Uterus (tissue), 4 donors: ENCODE data around the gene HERC3. TPM values are rescaled to one million over a fixed set of nuclear protein-coding genes. Genes with fewer than 3 reads are reported as not detected.

ENCODE experiments used
- DNase-seq, 2 donors: peaks; one replicate each; pipeline ENCODE4 v3.0.0-alpha.2; 2019 to 2020
- H3K27ac ChIP-seq, 2 donors: fragments of 200-600 bp; sonication (generic); 1 replicate in 1 of 2; 2 replicates in 1 of 2; pipeline ENCODE4 v1.5.1; 2016 to 2018
- H3K27me3 ChIP-seq, 2 donors: fragments of 200-600 bp; sonication (generic); one replicate each; pipeline ENCODE4 v1.5.1; 2018 to 2019; ENCODE audit warnings: control low read depth in 1 of 2
- H3K36me3 ChIP-seq, 2 donors: fragments of 200-600 bp; sonication (generic); one replicate each; pipeline ENCODE4 v1.5.1; 2019; ENCODE audit warnings: control low read depth in 1 of 2
- H3K4me1 ChIP-seq, 2 donors: fragments of 200-600 bp; sonication (generic); one replicate each; pipeline ENCODE4 v1.5.1; 2018 to 2019; ENCODE audit warnings: control low read depth in 1 of 2
- H3K4me3 ChIP-seq, 2 donors: fragments of 200-600 bp; sonication (generic); 1 replicate in 1 of 2; 2 replicates in 1 of 2; pipeline ENCODE4 v1.5.1; 2018 to 2019; ENCODE audit warnings: mild to moderate bottlenecking in 1 of 2
- H3K9me3 ChIP-seq, 2 donors: fragments of 200-600 bp; sonication (generic); one replicate each; pipeline ENCODE4 v1.5.1; 2019; ENCODE audit warnings: control low read depth in 1 of 2
- POLR2A ChIP-seq, 2 donors: fragments of 450-650 bp; IDR thresholded peaks; one replicate each; pipeline ENCODE4 v1.6.1; 2016; ENCODE audit warnings: antibody characterized with exemption in 2 of 2, mild to moderate bottlenecking in 1 of 2, moderate library complexity in 1 of 2
- intact Hi-C: fragments of 100-400 bp; cut with DNase I; formaldehyde crosslinking; loops from one replicate; pipeline ENCODE4 v1.15.1; 2023; ENCODE audit warnings: low total_unique reads
- total RNA-seq, 4 donors: library from RNA; depleted of rRNA in 3 of 4; stranded (reverse); fragments of >200 nt in 3 of 4; gene quantifications; one replicate each; pipeline versions ENCODE4 v1.1.0 to v1.2.4, GENCODE V29; 2014 to 2023
- TF ChIP-seq, protein P1 (sequence below), 4 experiments: fragments of 200-600 bp in 2 of 4; fragments of 450-650 bp in 2 of 4; sonication (generic) in 2 of 4; IDR thresholded peaks; one replicate each; pipeline ENCODE4 v1.5.1; 2016 to 2019; ENCODE audit warnings: antibody characterized with exemption in 4 of 4, mild to moderate bottlenecking in 2 of 4, moderate library complexity in 1 of 4
- donor health status: DM: yes; HTN: yes; CAD: no.

Gene HERC3
- total RNA-seq, 4 donors from 2014 or later: 20.6 to 54.8 (median 37.0) TPM

DNA sequence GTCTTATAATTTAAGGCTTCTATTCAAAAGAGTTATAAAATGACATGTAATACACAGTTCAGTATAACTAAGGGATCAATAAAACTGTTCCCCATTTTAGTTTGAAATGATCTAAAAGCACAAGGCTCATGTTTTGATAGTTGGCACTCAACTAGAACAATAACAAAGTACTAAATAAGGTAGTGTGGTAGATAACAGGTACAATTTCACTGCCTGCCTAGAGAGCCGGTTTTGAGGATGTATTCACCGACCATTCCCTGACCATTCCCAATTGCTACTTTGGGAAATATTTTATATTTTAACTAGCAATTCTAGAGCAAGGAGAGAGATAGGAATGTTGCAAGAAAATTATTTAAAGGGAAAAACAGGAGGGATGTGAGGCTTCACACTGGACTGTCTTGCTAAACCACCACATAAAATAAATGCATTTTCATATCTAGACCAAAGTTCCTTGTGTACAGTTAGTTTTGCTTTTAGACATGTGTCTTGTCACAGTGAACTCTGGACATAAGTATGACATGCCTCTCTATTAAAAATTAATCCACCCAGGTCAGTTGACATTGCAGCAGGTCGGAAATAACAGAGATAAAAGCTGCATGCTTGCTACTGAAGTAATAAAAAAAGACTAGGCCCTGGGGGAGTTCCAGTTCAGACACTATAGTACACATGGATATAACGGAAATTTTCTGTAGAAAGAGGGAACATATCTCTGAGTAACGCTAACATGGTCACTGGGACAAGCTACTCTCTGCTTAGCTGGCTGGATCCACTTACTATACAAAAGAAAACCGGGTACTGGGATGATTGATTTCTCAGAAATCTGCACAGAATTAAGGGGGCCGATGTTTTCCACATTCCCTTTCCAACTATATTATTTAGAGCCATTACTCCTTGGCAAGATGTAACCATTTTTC, 161.6 kb downstream of the HERC3 start:
- no peaks in the 10 kb centered on the region for H3K36me3 ChIP-seq
- H3K27ac ChIP-seq: no peak overlapping the region
- intact Hi-C loops: no loop called here
- no peaks in the 10 kb centered on the region for H3K4me1 ChIP-seq
- no peaks in the 10 kb centered on the region for H3K27me3 ChIP-seq
- no peak for DNase-seq
- no peak overlapping the region for H3K4me3 ChIP-seq
- TF ChIP-seq, protein P1, sequence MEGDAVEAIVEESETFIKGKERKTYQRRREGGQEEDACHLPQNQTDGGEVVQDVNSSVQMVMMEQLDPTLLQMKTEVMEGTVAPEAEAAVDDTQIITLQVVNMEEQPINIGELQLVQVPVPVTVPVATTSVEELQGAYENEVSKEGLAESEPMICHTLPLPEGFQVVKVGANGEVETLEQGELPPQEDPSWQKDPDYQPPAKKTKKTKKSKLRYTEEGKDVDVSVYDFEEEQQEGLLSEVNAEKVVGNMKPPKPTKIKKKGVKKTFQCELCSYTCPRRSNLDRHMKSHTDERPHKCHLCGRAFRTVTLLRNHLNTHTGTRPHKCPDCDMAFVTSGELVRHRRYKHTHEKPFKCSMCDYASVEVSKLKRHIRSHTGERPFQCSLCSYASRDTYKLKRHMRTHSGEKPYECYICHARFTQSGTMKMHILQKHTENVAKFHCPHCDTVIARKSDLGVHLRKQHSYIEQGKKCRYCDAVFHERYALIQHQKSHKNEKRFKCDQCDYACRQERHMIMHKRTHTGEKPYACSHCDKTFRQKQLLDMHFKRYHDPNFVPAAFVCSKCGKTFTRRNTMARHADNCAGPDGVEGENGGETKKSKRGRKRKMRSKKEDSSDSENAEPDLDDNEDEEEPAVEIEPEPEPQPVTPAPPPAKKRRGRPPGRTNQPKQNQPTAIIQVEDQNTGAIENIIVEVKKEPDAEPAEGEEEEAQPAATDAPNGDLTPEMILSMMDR (IDR thresholded peaks at IDR 0.05): no peak
- no peak for TF ChIP-seq POLR2A (IDR thresholded peaks at IDR 0.05)
- H3K9me3 ChIP-seq: no peaks in the 10 kb centered on the region

GRCh38 chr4:88754796-88755195, 162.5 kb downstream of the HERC3 start:
- intact Hi-C loops: no loop called here
- no peaks in the 10 kb centered on the region for H3K27me3 ChIP-seq
- no peaks in the 10 kb centered on the region for H3K4me1 ChIP-seq
- TF ChIP-seq POLR2A (IDR thresholded peaks at IDR 0.05): no peak
- TF ChIP-seq, protein P1 (IDR thresholded peaks at IDR 0.05): no peak
- DNase-seq: no peak
- H3K27ac ChIP-seq: no peak overlapping the region
- H3K4me3 ChIP-seq: no peak overlapping the region
- no peaks in the 10 kb centered on the region for H3K36me3 ChIP-seq
- no peaks in the 10 kb centered on the region for H3K9me3 ChIP-seq

DNA sequence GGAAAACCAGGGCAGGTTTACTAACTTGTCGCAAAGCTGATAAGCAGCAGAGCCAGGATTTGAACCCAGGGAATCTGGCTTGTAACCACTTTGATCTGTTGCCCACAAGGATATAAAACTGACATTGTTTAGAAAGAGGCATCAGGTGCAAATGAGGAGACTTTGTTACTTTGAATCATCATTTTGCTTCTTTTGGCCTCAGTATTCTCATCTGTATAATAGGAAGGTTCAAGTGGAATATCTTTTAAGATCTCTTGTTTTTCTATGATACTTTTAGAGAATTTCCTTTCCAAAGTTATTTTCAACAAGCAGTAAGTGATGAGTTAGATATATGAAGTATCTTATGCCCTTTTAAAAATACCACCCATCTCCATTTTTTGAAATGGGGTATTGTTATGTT, 163.2 kb downstream of the HERC3 start:
- Histone ChIP-seq H3K27me3 (no peaks in the 10 kb centered on the region), H3K27ac (no peak overlapping the region), H3K36me3 (no peaks in the 10 kb centered on the region), H3K4me3 (no peak overlapping the region), H3K4me1 (no peaks in the 10 kb centered on the region), H3K9me3 (no peaks in the 10 kb centered on the region)
- DNase-seq: no peak
- intact Hi-C loops: no loop called here
- TF ChIP-seq, protein P1 (IDR thresholded peaks at IDR 0.05): no peak
- no peak for TF ChIP-seq POLR2A (IDR thresholded peaks at IDR 0.05)

- no peak for DNase-seq
- no peak overlapping the region for H3K27ac ChIP-seq
- H3K36me3 ChIP-seq: no peaks in the 10 kb centered on the region
- no peaks in the 10 kb centered on the region for H3K9me3 ChIP-seq
- intact Hi-C loops: no loop called here
- H3K4me3 ChIP-seq: no peak overlapping the region
- no peaks in the 10 kb centered on the region for H3K27me3 ChIP-seq
- no peaks in the 10 kb centered on the region for H3K4me1 ChIP-seq
- TF ChIP-seq POLR2A (IDR thresholded peaks at IDR 0.05): no peak
- TF ChIP-seq, protein P1 (IDR thresholded peaks at IDR 0.05): no peak
Measured at GRCh38 chr4:88756149-88756548, 163.9 kb downstream of the HERC3 start.

DNA sequence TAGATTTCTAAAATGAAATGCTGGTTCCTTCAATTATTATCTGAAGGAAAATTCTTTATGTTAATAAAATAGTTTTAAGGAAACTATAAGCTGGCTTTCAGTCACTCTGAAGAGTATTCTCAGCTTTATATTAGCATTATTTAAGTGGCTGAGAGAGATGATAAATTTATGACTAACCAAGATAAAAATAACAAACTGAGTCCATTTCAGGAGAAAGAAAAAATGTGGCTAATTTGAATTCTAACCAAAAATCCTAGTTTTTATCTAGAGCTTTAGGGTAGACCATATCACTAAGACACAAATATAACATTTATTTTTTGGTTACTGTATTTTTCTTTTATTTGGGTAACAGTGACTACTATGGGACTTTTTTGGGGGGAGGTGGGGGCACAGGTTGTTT, 164.8 kb downstream of the HERC3 start:
- H3K27me3 ChIP-seq: no peaks in the 10 kb centered on the region
- intact Hi-C loops: no loop called here
- H3K9me3 ChIP-seq: no peaks in the 10 kb centered on the region
- H3K4me1 ChIP-seq: no peaks in the 10 kb centered on the region
- H3K27ac ChIP-seq: no peak overlapping the region
- TF ChIP-seq, protein P1 (IDR thresholded peaks at IDR 0.05): no peak
- no peak for TF ChIP-seq POLR2A (IDR thresholded peaks at IDR 0.05)
- no peaks in the 10 kb centered on the region for H3K36me3 ChIP-seq
- no peak for DNase-seq
- no peak overlapping the region for H3K4me3 ChIP-seq
